IMR-90 (cell line): ENCODE results near the gene NFAT5. TPM values are rescaled to one million over a fixed set of nuclear protein-coding genes. Genes with fewer than 3 reads are reported as not detected.

Source experiments
- ATAC-seq: fragments of 200-7000 bp; cut with Tn5 transposase; 2 replicates; pipeline ENCODE4 v1.9.1; 2020; ENCODE audit warnings: low read depth, mild to moderate bottlenecking, moderate library complexity
- BruUV-seq: library from RNA; stranded (reverse); fragments of 400-500 nt; replicated peaks from 2 replicates; lab custom pipeline; 2021; lab: Mats Ljungman, UMichigan
- CTCF ChIA-PET: fragments of 300-600 bp; formaldehyde crosslinking; extraction: SDS; loops from one replicate; lab custom pipeline; 2021; ENCODE audit warnings: antibody characterized with exemption; lab: Yijun Ruan, JAX
- POLR2A ChIA-PET: fragments of 300-600 bp; sonication (Branson Sonifier 250); formaldehyde crosslinking; loops from one replicate; lab custom pipeline; 2022; ENCODE audit warnings: antibody characterized with exemption; ENCODE audit not compliant: unreplicated experiment; lab: Charles Lee
- DNase-seq: peaks from one replicate; pipeline ENCODE4 v3.0.0; 2013
- H2AFZ ChIP-seq: replicated peaks from 2 replicates; pipeline ENCODE3; 2013; ENCODE audit warnings: low read length, mild to moderate bottlenecking; ENCODE audit not compliant: poor library complexity
- H2AK5ac ChIP-seq: 2 replicates; pipeline ENCODE4 v1.6.1; 2013; ENCODE audit warnings: low read depth, low read length, inconsistent platforms
- H2AK9ac ChIP-seq: replicated peaks from 2 replicates; pipeline ENCODE3; 2013; ENCODE audit warnings: mild to moderate bottlenecking, low read depth, low read length, moderate library complexity; ENCODE audit not compliant: poor library complexity
- H2BK120ac ChIP-seq: 2 replicates; pipeline ENCODE4 v1.6.1; 2013; ENCODE audit warnings: low read depth, low read length, inconsistent platforms
- H2BK15ac ChIP-seq: 3 replicates; pipeline ENCODE4 v1.6.1; 2013; ENCODE audit warnings: low read depth, low read length, inconsistent platforms
- H2BK20ac ChIP-seq: 2 replicates; pipeline ENCODE4 v1.6.1; 2013; ENCODE audit warnings: low read depth, mild to moderate bottlenecking, inconsistent platforms, low read length, moderate library complexity
- H2BK5ac ChIP-seq: 2 replicates; pipeline ENCODE4 v1.6.1; 2013; ENCODE audit warnings: mild to moderate bottlenecking, low read depth, low read length, inconsistent platforms; ENCODE audit not compliant: poor library complexity, severe bottlenecking
- H3K14ac ChIP-seq: replicated peaks from 2 replicates; pipeline ENCODE4 v1.6.1; 2013; ENCODE audit warnings: low read depth, low read length, inconsistent platforms
- H3K18ac ChIP-seq: 2 replicates; pipeline ENCODE4 v1.6.1; 2013; ENCODE audit warnings: low read depth, low read length, control low read depth
- H3K23ac ChIP-seq: 2 replicates; pipeline ENCODE4 v1.6.1; 2013; ENCODE audit warnings: low read depth, low read length, inconsistent platforms
- H3K27ac ChIP-seq: 2 replicates; pipeline ENCODE4 v1.5.1; 2013; ENCODE audit warnings: mild to moderate bottlenecking, control low read depth, low read length; ENCODE audit not compliant: insufficient read depth
- H3K27me3 ChIP-seq: 2 replicates; pipeline ENCODE4 v1.6.1; 2013; ENCODE audit warnings: low read length; ENCODE audit not compliant: control insufficient read depth, insufficient read depth
- H3K36me3 ChIP-seq: 2 replicates; pipeline ENCODE4 v1.6.1; 2013; ENCODE audit warnings: low read length, mixed read lengths; ENCODE audit not compliant: control insufficient read depth, insufficient read depth
- H3K4ac ChIP-seq: 2 replicates; pipeline ENCODE4 v1.6.1; 2013; ENCODE audit warnings: low read depth, low read length, inconsistent platforms
- H3K4me1 ChIP-seq: 2 replicates; pipeline ENCODE4 v1.6.1; 2013; ENCODE audit warnings: low read length, mixed read lengths; ENCODE audit not compliant: control insufficient read depth, insufficient read depth
- H3K4me2 ChIP-seq: 2 replicates; pipeline ENCODE4 v1.6.1; 2013; ENCODE audit warnings: low read depth, mild to moderate bottlenecking, control low read depth, low read length, moderate library complexity
- H3K4me3 ChIP-seq: 2 replicates; pipeline ENCODE4 v1.5.1; 2013; ENCODE audit warnings: low read depth, mild to moderate bottlenecking, control low read depth, low read length, moderate library complexity; ENCODE audit not compliant: insufficient read depth
- H3K56ac ChIP-seq: 2 replicates; pipeline ENCODE4 v1.6.1; 2013; ENCODE audit warnings: low read length, inconsistent platforms; ENCODE audit not compliant: insufficient read depth; ENCODE audit errors: extremely low read depth
- H3K79me1 ChIP-seq, 2 experiments: 2 replicates each; pipeline ENCODE4 v1.6.1; 2013; ENCODE audit warnings: low read length in 2 of 2, inconsistent platforms in 1 of 2, low read depth in 1 of 2
- H3K9ac ChIP-seq: 2 replicates; pipeline ENCODE4 v1.6.1; 2013; ENCODE audit warnings: low read depth, low read length, control low read depth
- H3K9me1 ChIP-seq: 2 replicates; pipeline ENCODE4 v1.6.1; 2013; ENCODE audit warnings: low read length, inconsistent platforms; ENCODE audit not compliant: insufficient read depth
- H3K9me3 ChIP-seq: 2 replicates; pipeline ENCODE4 v1.6.1; 2013; ENCODE audit warnings: low read length; ENCODE audit not compliant: control insufficient read depth, insufficient read depth
- H4K20me1 ChIP-seq: 2 replicates; pipeline ENCODE4 v1.6.1; 2013; ENCODE audit warnings: low read length, inconsistent platforms; ENCODE audit not compliant: insufficient read depth
- H4K5ac ChIP-seq: 2 replicates; pipeline ENCODE4 v1.6.1; 2013; ENCODE audit warnings: mild to moderate bottlenecking, low read depth, low read length, control low read depth
- H4K8ac ChIP-seq, 2 experiments: 2 replicates each; pipeline ENCODE4 v1.6.1; 2013; ENCODE audit warnings: low read depth in 2 of 2, low read length in 2 of 2, control low read depth in 1 of 2, inconsistent platforms in 1 of 2
- H4K91ac ChIP-seq: 2 replicates; pipeline ENCODE4 v1.6.1; 2013; ENCODE audit warnings: low read depth, low read length, inconsistent platforms; ENCODE audit not compliant: insufficient read depth
- BHLHE40 ChIP-seq: fragments of 150-350 bp; IDR thresholded peaks from 2 replicates; pipeline ENCODE4 v1.6.1; 2016; ENCODE audit warnings: mild to moderate bottlenecking, low read depth, low read length
- CEBPB ChIP-seq: IDR thresholded peaks from 2 replicates; pipeline ENCODE4 v1.6.1; 2012; ENCODE audit warnings: low read depth, low read length, improper control_type of control experiment
- CHD1 ChIP-seq: IDR thresholded peaks from 2 replicates; pipeline ENCODE4 v1.6.1; 2012; ENCODE audit warnings: low read depth, low read length, improper control_type of control experiment
- FOS ChIP-seq: fragments of 150-350 bp; IDR thresholded peaks from 2 replicates; pipeline ENCODE4 v1.6.1; 2016; ENCODE audit warnings: low read depth, low read length
- MAFK ChIP-seq: IDR thresholded peaks from 2 replicates; pipeline ENCODE4 v1.6.1; 2012; ENCODE audit warnings: low read depth, low read length, improper control_type of control experiment
- MAZ ChIP-seq: IDR thresholded peaks from 2 replicates; pipeline ENCODE4 v1.6.1; 2012; ENCODE audit warnings: low read depth, mild to moderate bottlenecking, low read length, improper control_type of control experiment, moderate library complexity, borderline replicate concordance
- MXI1 ChIP-seq: IDR thresholded peaks from 2 replicates; pipeline ENCODE4 v1.6.1; 2012; ENCODE audit warnings: low read depth, mild to moderate bottlenecking, low read length, moderate library complexity, borderline replicate concordance
- NFE2L2 ChIP-seq: fragments of 150-350 bp; IDR thresholded peaks from 2 replicates; pipeline ENCODE4 v1.6.1; 2016; ENCODE audit warnings: low read depth, mild to moderate bottlenecking, low read length
- POLR2A ChIP-seq: IDR thresholded peaks from 2 replicates; pipeline ENCODE4 v1.6.1; 2012; ENCODE audit warnings: mild to moderate bottlenecking, low read depth, low read length
- RAD21 ChIP-seq: IDR thresholded peaks from 2 replicates; pipeline ENCODE4 v1.6.1; 2012; ENCODE audit warnings: low read length, improper control_type of control experiment
- RCOR1 ChIP-seq: IDR thresholded peaks from 2 replicates; pipeline ENCODE4 v1.6.1; 2012; ENCODE audit warnings: mild to moderate bottlenecking, low read length, improper control_type of control experiment; ENCODE audit not compliant: insufficient replicate concordance
- RFX5 ChIP-seq: IDR thresholded peaks from 2 replicates; pipeline ENCODE4 v1.8.0; 2012; ENCODE audit warnings: low read depth, mild to moderate bottlenecking, low read length, moderate library complexity
- SMC3 ChIP-seq: fragments of 150-350 bp; IDR thresholded peaks from 2 replicates; pipeline ENCODE4 v1.6.1; 2016; ENCODE audit warnings: low read depth, mild to moderate bottlenecking, antibody characterized with exemption, low read length, moderate library complexity
- WGBS, 2 experiments: methylation state at CpG; one replicate each; pipeline versions ENCODE4 v1.1.5 to v1.1.7; 2013; ENCODE audit warnings: missing lambda C conversion rate in 2 of 2; ENCODE audit not compliant: insufficient read length in 1 of 2; ENCODE audit errors: extremely low coverage in 2 of 2; 5-methylcytosine and 5-hydroxymethylcytosine counted together
- dilution Hi-C: fragments of 300-500 bp; cut with HindIII; formaldehyde crosslinking; loops from one replicate; pipeline ENCODE4 v1.14.3; 2018; ENCODE audit warnings: low sequenced_read_pairs; ENCODE audit not compliant: unreplicated experiment
- in situ Hi-C: fragments of 300-500 bp; cut with MboI; formaldehyde crosslinking; loops from 3 replicates; pipeline ENCODE4 v1.14.3; 2019; ENCODE audit warnings: low sequenced_read_pairs, inconsistent platforms, mixed read lengths
- intact Hi-C: fragments of 100-400 bp; cut with micrococcal nuclease; formaldehyde crosslinking; loops from 2 replicates; pipeline ENCODE4 v1.10.0; 2022
- polyA plus RNA-seq, 3 experiments: library from polyadenylated mRNA; depleted of rRNA; stranded (reverse); fragments of >200 nt; gene quantifications; 2 replicates each; pipeline ENCODE4 v1.2.3, GENCODE V29; 2012; ENCODE audit warnings: low replicate concordance in 1 of 3
- total RNA-seq: library from RNA; depleted of rRNA; stranded (reverse); fragments of >200 nt; gene quantifications from 2 replicates; pipeline ENCODE4 v1.2.3, GENCODE V29; 2012
- TF ChIP-seq, protein P1 (sequence below): fragments of 150-350 bp; IDR thresholded peaks from 2 replicates; pipeline ENCODE4 v1.6.1; 2017; ENCODE audit warnings: mild to moderate bottlenecking, antibody characterized with exemption, low read length, low read depth
- TF ChIP-seq, protein P2 (sequence below): conservative IDR thresholded peaks from 2 replicates; pipeline ENCODE4 v1.5.1; 2012; ENCODE audit warnings: mild to moderate bottlenecking, low read depth, low read length, improper control_type of control experiment
- TF ChIP-seq, protein P3 (sequence below): fragments of 150-350 bp; IDR thresholded peaks from 2 replicates; pipeline ENCODE4 v1.6.1; 2016; ENCODE audit warnings: low read depth, mild to moderate bottlenecking, low read length, moderate library complexity, borderline replicate concordance

The NFAT5 gene
- total and polyA plus RNA-seq, 2 of the 4 experiments (the other 2 are of a cell fraction) = 10.9 to 20.1 TPM

DNA sequence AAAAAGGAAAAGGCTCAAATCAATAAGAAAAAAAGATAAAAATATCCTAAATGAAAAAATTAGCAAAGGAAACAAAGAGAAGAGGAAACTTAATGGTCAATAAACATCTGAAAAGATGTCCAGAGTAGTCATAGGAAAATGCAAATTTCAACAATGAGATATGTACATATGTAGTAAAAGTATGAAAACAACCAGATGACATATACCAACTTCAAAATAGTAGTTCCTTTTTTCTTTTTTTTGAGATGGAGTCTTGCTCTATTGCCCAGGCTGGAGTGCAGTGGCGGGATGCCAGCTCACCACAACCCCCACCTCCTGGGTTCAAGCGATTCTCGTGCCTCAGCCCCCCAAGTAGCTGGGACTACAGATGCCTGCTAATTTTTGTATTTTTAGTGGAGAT lies 21.7 kb upstream of the NFAT5 start:
- Histone ChIP-seq H3K4me1 (peaks cover 3% of the 10 kb centered on the region), H3K18ac (no peak overlapping the region), H3K9me1 (no peaks in the 10 kb centered on the region; the same call in 1 of the 2 replicates), H4K8ac (no peak overlapping the region), H3K79me1 (no peaks in the 10 kb centered on the region), H3K56ac (no peak overlapping the region), H4K5ac (no peak overlapping the region), H3K27ac (no peak overlapping the region), H2AK5ac (no peak overlapping the region), H2AK9ac (no peak overlapping the region), H4K91ac (no peak overlapping the region), H2BK20ac (no peak overlapping the region), H3K4ac (no peak overlapping the region), H3K9me3 (no peaks in the 10 kb centered on the region), H3K4me2 (no peak overlapping the region), H3K9ac (no peak overlapping the region), H3K23ac (no peak overlapping the region), H2AFZ (no peak overlapping the region), H4K20me1 (no peaks in the 10 kb centered on the region), H2BK120ac (no peak overlapping the region), H2BK15ac (no peak overlapping the region), H2BK5ac (no peak overlapping the region), H3K4me3 (no peak overlapping the region), H3K27me3 (no peaks in the 10 kb centered on the region), H3K14ac (no peak overlapping the region), H3K36me3 (no peaks in the 10 kb centered on the region)
- no TSS peak for BruUV-seq
- TF ChIP-seq POLR2A (no peak), RFX5 (no peak), BHLHE40 (no peak), FOS (no peak), MAFK (no peak), RCOR1 (no peak), CHD1 (no peak), CEBPB (no peak), SMC3 (no peak), RAD21 (no peak), MXI1 (no peak), MAZ (no peak), NFE2L2 (no peak)
- TF ChIP-seq, protein P1, sequence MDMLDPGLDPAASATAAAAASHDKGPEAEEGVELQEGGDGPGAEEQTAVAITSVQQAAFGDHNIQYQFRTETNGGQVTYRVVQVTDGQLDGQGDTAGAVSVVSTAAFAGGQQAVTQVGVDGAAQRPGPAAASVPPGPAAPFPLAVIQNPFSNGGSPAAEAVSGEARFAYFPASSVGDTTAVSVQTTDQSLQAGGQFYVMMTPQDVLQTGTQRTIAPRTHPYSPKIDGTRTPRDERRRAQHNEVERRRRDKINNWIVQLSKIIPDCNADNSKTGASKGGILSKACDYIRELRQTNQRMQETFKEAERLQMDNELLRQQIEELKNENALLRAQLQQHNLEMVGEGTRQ = no peak
- TF ChIP-seq, protein P2, sequence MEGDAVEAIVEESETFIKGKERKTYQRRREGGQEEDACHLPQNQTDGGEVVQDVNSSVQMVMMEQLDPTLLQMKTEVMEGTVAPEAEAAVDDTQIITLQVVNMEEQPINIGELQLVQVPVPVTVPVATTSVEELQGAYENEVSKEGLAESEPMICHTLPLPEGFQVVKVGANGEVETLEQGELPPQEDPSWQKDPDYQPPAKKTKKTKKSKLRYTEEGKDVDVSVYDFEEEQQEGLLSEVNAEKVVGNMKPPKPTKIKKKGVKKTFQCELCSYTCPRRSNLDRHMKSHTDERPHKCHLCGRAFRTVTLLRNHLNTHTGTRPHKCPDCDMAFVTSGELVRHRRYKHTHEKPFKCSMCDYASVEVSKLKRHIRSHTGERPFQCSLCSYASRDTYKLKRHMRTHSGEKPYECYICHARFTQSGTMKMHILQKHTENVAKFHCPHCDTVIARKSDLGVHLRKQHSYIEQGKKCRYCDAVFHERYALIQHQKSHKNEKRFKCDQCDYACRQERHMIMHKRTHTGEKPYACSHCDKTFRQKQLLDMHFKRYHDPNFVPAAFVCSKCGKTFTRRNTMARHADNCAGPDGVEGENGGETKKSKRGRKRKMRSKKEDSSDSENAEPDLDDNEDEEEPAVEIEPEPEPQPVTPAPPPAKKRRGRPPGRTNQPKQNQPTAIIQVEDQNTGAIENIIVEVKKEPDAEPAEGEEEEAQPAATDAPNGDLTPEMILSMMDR = no peak
- TF ChIP-seq, protein P3, sequence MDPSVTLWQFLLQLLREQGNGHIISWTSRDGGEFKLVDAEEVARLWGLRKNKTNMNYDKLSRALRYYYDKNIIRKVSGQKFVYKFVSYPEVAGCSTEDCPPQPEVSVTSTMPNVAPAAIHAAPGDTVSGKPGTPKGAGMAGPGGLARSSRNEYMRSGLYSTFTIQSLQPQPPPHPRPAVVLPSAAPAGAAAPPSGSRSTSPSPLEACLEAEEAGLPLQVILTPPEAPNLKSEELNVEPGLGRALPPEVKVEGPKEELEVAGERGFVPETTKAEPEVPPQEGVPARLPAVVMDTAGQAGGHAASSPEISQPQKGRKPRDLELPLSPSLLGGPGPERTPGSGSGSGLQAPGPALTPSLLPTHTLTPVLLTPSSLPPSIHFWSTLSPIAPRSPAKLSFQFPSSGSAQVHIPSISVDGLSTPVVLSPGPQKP = no peak
- dilution Hi-C loops = no loop called here
- DNase-seq (no peak), ATAC-seq (no peak)
- CTCF ChIA-PET = no interaction called here
- POLR2A ChIA-PET = no interaction called here
- in situ Hi-C loops = no loop called here
- no CpG with 5 or more reads among the region's 3 CpGs for WGBS, 2 experiments
- intact Hi-C loops = no loop called here
